CD4-positive, alpha-beta T cell treated with Interleukin-4 for 1 hour (primary cell): ENCODE measurements around the gene MYO1H.

Source experiments
- DNase-seq, 2 donors: peaks; one replicate each; pipeline ENCODE4 v3.0.0-alpha.2; 2020 to 2022

The MYO1H gene

DNA sequence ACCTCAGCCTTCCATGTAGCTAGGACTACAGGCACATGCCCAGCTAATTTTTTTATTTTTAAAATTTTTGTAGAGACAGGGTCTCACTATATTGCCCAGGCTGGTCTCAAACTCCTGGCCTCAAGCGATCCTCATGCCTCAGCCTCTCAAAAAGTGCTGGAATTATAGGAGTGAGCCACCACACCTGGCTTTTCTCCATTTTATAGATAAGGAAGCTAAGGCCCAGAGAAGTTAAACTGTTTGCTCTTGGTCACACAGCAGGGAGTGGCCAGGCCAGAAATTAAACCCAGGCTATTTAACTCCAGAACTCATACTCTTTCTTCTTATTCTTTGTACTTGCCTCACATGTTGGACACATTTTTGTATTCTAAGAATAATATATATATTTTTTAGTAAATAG, 146.2 kb downstream of the MYO1H start:
- DNase-seq, result no peak

DNA sequence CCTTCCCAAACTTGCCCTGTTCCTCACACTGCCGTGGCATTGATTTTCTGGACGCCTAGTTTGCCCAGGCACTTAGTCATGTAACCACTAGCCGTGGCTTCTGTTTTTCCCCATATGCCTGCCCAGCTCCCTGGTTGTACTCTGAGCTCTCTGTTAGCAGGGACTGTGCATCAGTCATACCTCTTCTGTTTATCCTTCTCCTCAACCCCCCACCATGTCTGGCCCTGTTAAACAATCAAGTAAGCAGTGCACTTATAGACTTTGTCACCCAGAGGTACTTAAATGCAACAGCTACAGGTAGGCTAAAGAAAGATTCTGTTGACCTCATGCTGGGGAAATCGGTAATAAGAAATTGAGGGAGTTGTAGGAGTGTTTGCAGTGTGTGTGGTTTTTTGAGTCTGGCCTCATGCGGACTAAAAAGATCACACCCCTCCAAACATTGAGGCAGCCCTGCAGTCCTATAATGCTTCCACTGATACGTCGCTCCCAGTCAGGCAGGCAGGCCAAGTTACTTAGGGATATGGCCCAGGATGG, 146.7 kb downstream of the MYO1H start:
- DNase-seq, result no peak

DNA sequence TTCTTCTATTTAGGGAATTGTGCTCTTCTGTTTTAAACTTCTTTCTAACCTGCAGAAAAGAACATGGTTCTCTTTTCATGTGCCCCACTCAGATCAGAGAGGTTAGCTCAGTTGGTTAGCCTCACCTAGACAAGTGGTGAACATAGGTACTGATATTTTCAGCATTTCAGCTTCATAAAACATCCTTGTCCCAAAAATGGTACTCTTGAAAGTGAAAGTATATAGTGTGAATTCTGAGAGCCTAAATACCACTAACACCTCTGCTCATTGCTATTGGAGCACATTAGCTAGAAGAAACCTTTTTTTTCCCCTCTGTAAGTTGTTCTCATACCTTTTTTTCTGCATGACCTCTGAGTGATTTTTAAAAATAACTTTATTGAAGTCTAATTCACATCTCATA, 147.3 kb downstream of the MYO1H start:
- no peak for DNase-seq

DNA sequence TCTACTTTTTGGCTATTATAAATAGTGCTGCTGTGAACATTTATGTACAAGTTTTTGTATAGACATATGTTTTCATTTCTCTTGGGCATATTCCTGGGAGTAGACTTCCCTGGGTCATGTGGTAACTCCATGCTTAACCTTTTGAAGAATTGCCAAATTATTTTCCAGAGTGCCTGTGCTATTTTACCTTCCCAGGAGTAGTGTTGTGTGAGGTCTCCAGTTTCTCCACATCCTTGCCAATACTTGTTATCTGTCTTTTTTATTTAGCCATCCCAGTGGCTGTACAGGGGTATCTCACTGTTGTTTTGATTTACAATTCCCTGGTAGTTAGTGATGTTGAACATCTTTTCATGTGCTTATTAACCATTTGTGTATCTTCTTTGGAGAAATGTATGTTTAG, 148.6 kb downstream of the MYO1H start:
- DNase-seq, result no peak

DNA sequence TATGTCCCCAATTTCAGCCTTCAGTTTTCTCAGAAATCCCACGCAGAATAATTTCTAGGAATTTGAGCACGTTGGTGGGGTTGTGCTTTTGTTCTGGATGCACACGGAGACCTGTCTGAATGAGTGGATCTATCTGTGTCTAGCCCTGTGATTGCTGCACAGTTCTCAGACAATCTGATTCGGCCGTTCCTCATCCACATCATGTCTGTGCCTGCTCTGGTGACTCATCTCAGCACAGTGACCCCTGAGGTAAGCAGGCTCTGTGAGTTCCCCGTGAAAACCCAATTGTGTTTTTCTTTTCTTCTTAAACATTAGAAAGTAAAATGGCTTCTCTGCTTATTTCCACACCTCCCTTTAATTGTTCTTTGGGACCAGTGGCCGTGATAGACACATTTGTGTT, 150.0 kb downstream of the MYO1H start:
- no peak for DNase-seq
